Measurements from ENCODE around the gene ATOSA.

The ATOSA gene

GRCh38 chr15:52673734-52674133 lies 5.5 kb downstream of the ATOSA start:
- Histone ChIP-seq H3K36me3 (ENCODE audit: control insufficient read depth in 2 of 2, insufficient read depth in 2 of 2, low read length in 2 of 2) (peaks cover 37 to 38% of the 10 kb centered on the region in 2 donors), H3K4me3 (ENCODE audit: low read length in 2 of 2) (no peak overlapping the region)

GRCh38 chr15:52673312-52673711 lies 5.9 kb downstream of the ATOSA start:
- Histone ChIP-seq H3K36me3 (ENCODE audit: control insufficient read depth in 2 of 2, insufficient read depth in 2 of 2, low read length in 2 of 2) (peaks cover 37 to 38% of the 10 kb centered on the region in 2 donors), H3K27me3 (ENCODE audit: control insufficient read depth in 2 of 2, insufficient read depth in 2 of 2, low read length in 2 of 2) (no peaks in the 10 kb centered on the region), H3K4me3 (ENCODE audit: low read length in 2 of 2) (no peak overlapping the region), H3K4me1 (ENCODE audit: control insufficient read depth in 2 of 2, insufficient read depth in 2 of 2, low read length in 2 of 2) (peaks cover 14 to 25% of the 10 kb centered on the region in 2 donors), H3K9me3 (ENCODE audit: control insufficient read depth in 2 of 2, low read length in 2 of 2) (no peaks in the 10 kb centered on the region), H3K9ac (ENCODE audit: low read depth in 1 of 2, low read length in 2 of 2) (no peak overlapping the region), H3K27ac (ENCODE audit: low read depth in 2 of 2, low read length in 2 of 2) (no peak overlapping the region)

More at GRCh38 chr15:52673734-52674133, 5.5 kb downstream of the ATOSA start:
- no peak overlapping the region for H3K27ac ChIP-seq (ENCODE audit: low read depth in 2 of 2, low read length in 2 of 2)
- H3K9me3 ChIP-seq (ENCODE audit: control insufficient read depth in 2 of 2, low read length in 2 of 2) = no peaks in the 10 kb centered on the region
- no peak overlapping the region for H3K9ac ChIP-seq (ENCODE audit: low read depth in 1 of 2, low read length in 2 of 2)
- H3K4me1 ChIP-seq (ENCODE audit: control insufficient read depth in 2 of 2, insufficient read depth in 2 of 2, low read length in 2 of 2) = peaks cover 14 to 25% of the 10 kb centered on the region in 2 donors
- no peaks in the 10 kb centered on the region for H3K27me3 ChIP-seq (ENCODE audit: control insufficient read depth in 2 of 2, insufficient read depth in 2 of 2, low read length in 2 of 2)

- Histone ChIP-seq H3K27me3 (ENCODE audit: control insufficient read depth in 2 of 2, insufficient read depth in 2 of 2, low read length in 2 of 2) (no peaks in the 10 kb centered on the region), H3K4me1 (ENCODE audit: control insufficient read depth in 2 of 2, insufficient read depth in 2 of 2, low read length in 2 of 2) (peaks cover 14 to 25% of the 10 kb centered on the region in 2 donors), H3K4me3 (ENCODE audit: low read length in 2 of 2) (no peak overlapping the region), H3K9me3 (ENCODE audit: control insufficient read depth in 2 of 2, low read length in 2 of 2) (no peaks in the 10 kb centered on the region), H3K36me3 (ENCODE audit: control insufficient read depth in 2 of 2, insufficient read depth in 2 of 2, low read length in 2 of 2) (peaks cover 42 to 44% of the 10 kb centered on the region in 2 donors), H3K9ac (ENCODE audit: low read depth in 1 of 2, low read length in 2 of 2) (no peak overlapping the region), H3K27ac (ENCODE audit: low read depth in 2 of 2, low read length in 2 of 2) (no peak overlapping the region)
These were observed 6.5 kb downstream of the ATOSA start for GRCh38 chr15:52672661-52673060.

- H3K27ac ChIP-seq (ENCODE audit: low read depth in 2 of 2, low read length in 2 of 2) = no peak overlapping the region
- no peaks in the 10 kb centered on the region for H3K9me3 ChIP-seq (ENCODE audit: control insufficient read depth in 2 of 2, low read length in 2 of 2)
- peaks cover 55 to 61% of the 10 kb centered on the region in 2 donors for H3K36me3 ChIP-seq (ENCODE audit: control insufficient read depth in 2 of 2, insufficient read depth in 2 of 2, low read length in 2 of 2)
- no peaks in the 10 kb centered on the region for H3K27me3 ChIP-seq (ENCODE audit: control insufficient read depth in 2 of 2, insufficient read depth in 2 of 2, low read length in 2 of 2)
- H3K4me3 ChIP-seq (ENCODE audit: low read length in 2 of 2) = no peak overlapping the region
- H3K9ac ChIP-seq (ENCODE audit: low read depth in 1 of 2, low read length in 2 of 2) = no peak overlapping the region
- peaks cover 4 to 9% of the 10 kb centered on the region in 2 donors for H3K4me1 ChIP-seq (ENCODE audit: control insufficient read depth in 2 of 2, insufficient read depth in 2 of 2, low read length in 2 of 2)
These were observed 9.1 kb downstream of the ATOSA start for GRCh38 chr15:52670087-52670486.

- H3K36me3 ChIP-seq (ENCODE audit: control insufficient read depth in 2 of 2, insufficient read depth in 2 of 2, low read length in 2 of 2) = peaks cover 66 to 67% of the 10 kb centered on the region in 2 donors
- no peaks in the 10 kb centered on the region for H3K27me3 ChIP-seq (ENCODE audit: control insufficient read depth in 2 of 2, insufficient read depth in 2 of 2, low read length in 2 of 2)
- H3K4me3 ChIP-seq (ENCODE audit: low read length in 2 of 2) = no peak overlapping the region
- no peak overlapping the region for H3K27ac ChIP-seq (ENCODE audit: low read depth in 2 of 2, low read length in 2 of 2)
- no peaks in the 10 kb centered on the region for H3K4me1 ChIP-seq (ENCODE audit: control insufficient read depth in 2 of 2, insufficient read depth in 2 of 2, low read length in 2 of 2)
- H3K9ac ChIP-seq (ENCODE audit: low read depth in 1 of 2, low read length in 2 of 2) = no peak overlapping the region
- H3K9me3 ChIP-seq (ENCODE audit: control insufficient read depth in 2 of 2, low read length in 2 of 2) = no peaks in the 10 kb centered on the region
These were observed 11.1 kb downstream of the ATOSA start for GRCh38 chr15:52668133-52668532.

- no peak overlapping the region for H3K27ac ChIP-seq (ENCODE audit: low read depth in 2 of 2, low read length in 2 of 2)
- no peaks in the 10 kb centered on the region for H3K9me3 ChIP-seq (ENCODE audit: control insufficient read depth in 2 of 2, low read length in 2 of 2)
- H3K9ac ChIP-seq (ENCODE audit: low read depth in 1 of 2, low read length in 2 of 2) = no peak overlapping the region
- H3K4me3 ChIP-seq (ENCODE audit: low read length in 2 of 2) = no peak overlapping the region
- H3K27me3 ChIP-seq (ENCODE audit: control insufficient read depth in 2 of 2, insufficient read depth in 2 of 2, low read length in 2 of 2) = no peaks in the 10 kb centered on the region
- no peaks in the 10 kb centered on the region for H3K4me1 ChIP-seq (ENCODE audit: control insufficient read depth in 2 of 2, insufficient read depth in 2 of 2, low read length in 2 of 2)
- H3K36me3 ChIP-seq (ENCODE audit: control insufficient read depth in 2 of 2, insufficient read depth in 2 of 2, low read length in 2 of 2) = peaks cover 65 to 66% of the 10 kb centered on the region in 2 donors
These were observed 11.6 kb downstream of the ATOSA start for GRCh38 chr15:52667597-52667996.

- H3K9ac ChIP-seq (ENCODE audit: low read depth in 1 of 2, low read length in 2 of 2) = no peak overlapping the region
- H3K4me3 ChIP-seq (ENCODE audit: low read length in 2 of 2) = no peak overlapping the region
- H3K36me3 ChIP-seq (ENCODE audit: control insufficient read depth in 2 of 2, insufficient read depth in 2 of 2, low read length in 2 of 2) = peaks cover 46 to 54% of the 10 kb centered on the region in 2 donors
- H3K4me1 ChIP-seq (ENCODE audit: control insufficient read depth in 2 of 2, insufficient read depth in 2 of 2, low read length in 2 of 2) = no peaks in the 10 kb centered on the region
- H3K9me3 ChIP-seq (ENCODE audit: control insufficient read depth in 2 of 2, low read length in 2 of 2) = no peaks in the 10 kb centered on the region
- H3K27me3 ChIP-seq (ENCODE audit: control insufficient read depth in 2 of 2, insufficient read depth in 2 of 2, low read length in 2 of 2) = no peaks in the 10 kb centered on the region
- H3K27ac ChIP-seq (ENCODE audit: low read depth in 2 of 2, low read length in 2 of 2) = no peak overlapping the region
These were observed 15.5 kb downstream of the ATOSA start for GRCh38 chr15:52663536-52664294.

- Histone ChIP-seq H3K36me3 (ENCODE audit: control insufficient read depth in 2 of 2, insufficient read depth in 2 of 2, low read length in 2 of 2) (peaks cover 46 to 55% of the 10 kb centered on the region in 2 donors), H3K9ac (ENCODE audit: low read depth in 1 of 2, low read length in 2 of 2) (no peak overlapping the region), H3K4me3 (ENCODE audit: low read length in 2 of 2) (no peak overlapping the region), H3K4me1 (ENCODE audit: control insufficient read depth in 2 of 2, insufficient read depth in 2 of 2, low read length in 2 of 2) (no peaks in the 10 kb centered on the region), H3K27ac (ENCODE audit: low read depth in 2 of 2, low read length in 2 of 2) (no peak overlapping the region), H3K27me3 (ENCODE audit: control insufficient read depth in 2 of 2, insufficient read depth in 2 of 2, low read length in 2 of 2) (no peaks in the 10 kb centered on the region), H3K9me3 (ENCODE audit: control insufficient read depth in 2 of 2, low read length in 2 of 2) (no peaks in the 10 kb centered on the region)
These were observed 17.3 kb downstream of the ATOSA start for GRCh38 chr15:52661909-52662308.

- no peak overlapping the region for H3K27ac ChIP-seq (ENCODE audit: low read depth in 2 of 2, low read length in 2 of 2)
- no peaks in the 10 kb centered on the region for H3K27me3 ChIP-seq (ENCODE audit: control insufficient read depth in 2 of 2, insufficient read depth in 2 of 2, low read length in 2 of 2)
- no peak overlapping the region for H3K9ac ChIP-seq (ENCODE audit: low read depth in 1 of 2, low read length in 2 of 2)
- H3K4me3 ChIP-seq (ENCODE audit: low read length in 2 of 2) = no peak overlapping the region
- peaks cover 41 to 55% of the 10 kb centered on the region in 2 donors for H3K36me3 ChIP-seq (ENCODE audit: control insufficient read depth in 2 of 2, insufficient read depth in 2 of 2, low read length in 2 of 2)
- H3K4me1 ChIP-seq (ENCODE audit: control insufficient read depth in 2 of 2, insufficient read depth in 2 of 2, low read length in 2 of 2) = no peaks in the 10 kb centered on the region
- no peaks in the 10 kb centered on the region for H3K9me3 ChIP-seq (ENCODE audit: control insufficient read depth in 2 of 2, low read length in 2 of 2)
These were observed 19.0 kb downstream of the ATOSA start for GRCh38 chr15:52660192-52660591.

GRCh38 chr15:52658955-52659354 lies 20.2 kb downstream of the ATOSA start:
- Histone ChIP-seq H3K36me3 (ENCODE audit: control insufficient read depth in 2 of 2, insufficient read depth in 2 of 2, low read length in 2 of 2) (peaks cover 28 to 43% of the 10 kb centered on the region in 2 donors), H3K27ac (ENCODE audit: low read depth in 2 of 2, low read length in 2 of 2) (no peak overlapping the region), H3K4me3 (ENCODE audit: low read length in 2 of 2) (no peak overlapping the region), H3K9me3 (ENCODE audit: control insufficient read depth in 2 of 2, low read length in 2 of 2) (no peaks in the 10 kb centered on the region), H3K27me3 (ENCODE audit: control insufficient read depth in 2 of 2, insufficient read depth in 2 of 2, low read length in 2 of 2) (no peaks in the 10 kb centered on the region), H3K9ac (ENCODE audit: low read depth in 1 of 2, low read length in 2 of 2) (no peak overlapping the region), H3K4me1 (ENCODE audit: control insufficient read depth in 2 of 2, insufficient read depth in 2 of 2, low read length in 2 of 2) (no peaks in the 10 kb centered on the region)

Data from mucosa of rectum (tissue), 2 donors.